ENCODE data around the gene KIAA0319L.
A peak's percentile ranks its signal among the peaks of the same experiment; 100 is the strongest.

The KIAA0319L gene

GRCh38 chr1:35406103-35406502, 151.1 kb downstream of the KIAA0319L start:
- H3K9me3 ChIP-seq (ENCODE audit: control insufficient read depth, insufficient read depth, low read length), result 0 out of 2 replicates have a peak, but pooled peaks cover 3% of the 10 kb centered on the region
- no peaks in the 10 kb centered on the region for H3K27me3 ChIP-seq (ENCODE audit: control insufficient read depth, insufficient read depth, low read length)
- H3K4me3 ChIP-seq (ENCODE audit: low read depth, low read length), result no peak overlapping the region
- H3K9ac ChIP-seq (ENCODE audit: low read depth, low read length), result no peak overlapping the region
- peaks cover 80% of the 10 kb centered on the region for H3K36me3 ChIP-seq (ENCODE audit: control insufficient read depth, insufficient read depth, low read length)
- no peak overlapping the region for H3K27ac ChIP-seq (ENCODE audit: low read depth, low read length)
- H3K4me1 ChIP-seq (ENCODE audit: control insufficient read depth, insufficient read depth, low read length), result peaks cover 7% of the 10 kb centered on the region; the same call in 1 of the 2 replicates

- no peaks in the 10 kb centered on the region for H3K27me3 ChIP-seq (ENCODE audit: control insufficient read depth, insufficient read depth, low read length)
- peaks cover 87% of the 10 kb centered on the region for H3K36me3 ChIP-seq (ENCODE audit: control insufficient read depth, insufficient read depth, low read length)
- no peak overlapping the region for H3K9ac ChIP-seq (ENCODE audit: low read depth, low read length)
- peaks cover 6% of the 10 kb centered on the region; the same call in 1 of the 2 replicates for H3K4me1 ChIP-seq (ENCODE audit: control insufficient read depth, insufficient read depth, low read length)
- H3K27ac ChIP-seq (ENCODE audit: low read depth, low read length), result no peak overlapping the region
- H3K4me3 ChIP-seq (ENCODE audit: low read depth, low read length), result no peak overlapping the region
- H3K9me3 ChIP-seq (ENCODE audit: control insufficient read depth, insufficient read depth, low read length), result no peaks in the 10 kb centered on the region
Measured at GRCh38 chr1:35401049-35401448, 156.2 kb downstream of the KIAA0319L start.

- H3K27me3 ChIP-seq (ENCODE audit: control insufficient read depth, insufficient read depth, low read length), result no peaks in the 10 kb centered on the region
- peaks cover 7% of the 10 kb centered on the region for H3K4me1 ChIP-seq (ENCODE audit: control insufficient read depth, insufficient read depth, low read length)
- H3K36me3 ChIP-seq (ENCODE audit: control insufficient read depth, insufficient read depth, low read length), result peaks cover 89% of the 10 kb centered on the region
Measured at GRCh38 chr1:35398739-35399138, 158.5 kb downstream of the KIAA0319L start.

GRCh38 chr1:35394386-35394785, 162.8 kb downstream of the KIAA0319L start:
- no peak overlapping the region for H3K4me3 ChIP-seq (ENCODE audit: low read depth, low read length)
- no peaks in the 10 kb centered on the region for H3K9me3 ChIP-seq (ENCODE audit: control insufficient read depth, insufficient read depth, low read length)
- peaks cover 44% of the 10 kb centered on the region for H3K4me1 ChIP-seq (ENCODE audit: control insufficient read depth, insufficient read depth, low read length)
- H3K9ac ChIP-seq (ENCODE audit: low read depth, low read length), result no peak overlapping the region
- peaks cover 70% of the 10 kb centered on the region for H3K36me3 ChIP-seq (ENCODE audit: control insufficient read depth, insufficient read depth, low read length)
- H3K27ac ChIP-seq (ENCODE audit: low read depth, low read length), result no peak overlapping the region
- no peaks in the 10 kb centered on the region for H3K27me3 ChIP-seq (ENCODE audit: control insufficient read depth, insufficient read depth, low read length)

More at GRCh38 chr1:35398739-35399138, 158.5 kb downstream of the KIAA0319L start:
- Histone ChIP-seq H3K9me3 (ENCODE audit: control insufficient read depth, insufficient read depth, low read length) (no peaks in the 10 kb centered on the region), H3K9ac (ENCODE audit: low read depth, low read length) (no peak overlapping the region), H3K27ac (ENCODE audit: low read depth, low read length) (no peak overlapping the region), H3K4me3 (ENCODE audit: low read depth, low read length) (no peak overlapping the region)

- Histone ChIP-seq H3K9me3 (ENCODE audit: control insufficient read depth, insufficient read depth, low read length) (no peaks in the 10 kb centered on the region), H3K4me3 (ENCODE audit: low read depth, low read length) (peak overlapping the region; percentile 15; the same call in 1 of the 2 replicates), H3K36me3 (ENCODE audit: control insufficient read depth, insufficient read depth, low read length) (peaks cover 62% of the 10 kb centered on the region), H3K27ac (ENCODE audit: low read depth, low read length) (peak overlapping the region; percentile 92), H3K9ac (ENCODE audit: low read depth, low read length) (peak overlapping the region; percentile 56), H3K27me3 (ENCODE audit: control insufficient read depth, insufficient read depth, low read length) (no peaks in the 10 kb centered on the region), H3K4me1 (ENCODE audit: control insufficient read depth, insufficient read depth, low read length) (peaks cover 47% of the 10 kb centered on the region)
Measured at GRCh38 chr1:35390600-35391494, 166.4 kb downstream of the KIAA0319L start.

- H3K27me3 ChIP-seq (ENCODE audit: control insufficient read depth, insufficient read depth, low read length), result no peaks in the 10 kb centered on the region
- H3K27ac ChIP-seq (ENCODE audit: low read depth, low read length), result no peak overlapping the region
- H3K4me1 ChIP-seq (ENCODE audit: control insufficient read depth, insufficient read depth, low read length), result peaks cover 23% of the 10 kb centered on the region
- no peak overlapping the region for H3K9ac ChIP-seq (ENCODE audit: low read depth, low read length)
- peaks cover 32% of the 10 kb centered on the region for H3K36me3 ChIP-seq (ENCODE audit: control insufficient read depth, insufficient read depth, low read length)
- no peak overlapping the region for H3K4me3 ChIP-seq (ENCODE audit: low read depth, low read length)
- no peaks in the 10 kb centered on the region for H3K9me3 ChIP-seq (ENCODE audit: control insufficient read depth, insufficient read depth, low read length)
Measured at GRCh38 chr1:35386959-35387358, 170.2 kb downstream of the KIAA0319L start.

GRCh38 chr1:35386290-35386689, 170.9 kb downstream of the KIAA0319L start:
- peak overlapping the region; percentile 35 for H3K27ac ChIP-seq (ENCODE audit: low read depth, low read length)
- peaks cover 19% of the 10 kb centered on the region for H3K4me1 ChIP-seq (ENCODE audit: control insufficient read depth, insufficient read depth, low read length)
- H3K36me3 ChIP-seq (ENCODE audit: control insufficient read depth, insufficient read depth, low read length), result peaks cover 35% of the 10 kb centered on the region
- H3K9me3 ChIP-seq (ENCODE audit: control insufficient read depth, insufficient read depth, low read length), result no peaks in the 10 kb centered on the region
- H3K4me3 ChIP-seq (ENCODE audit: low read depth, low read length), result no peak overlapping the region
- H3K9ac ChIP-seq (ENCODE audit: low read depth, low read length), result no peak overlapping the region
- H3K27me3 ChIP-seq (ENCODE audit: control insufficient read depth, insufficient read depth, low read length), result no peaks in the 10 kb centered on the region

All from HUES48 (cell line).